Astrocyte of the spinal cord (primary cell): Measurements from ENCODE around the gene RARA.

Source experiments
- DNase-seq: peaks from one replicate; pipeline ENCODE4 v3.0.0; 2011; ENCODE audit warnings: low read depth, low spot score
- H3K4me3 ChIP-seq: 2 replicates; pipeline ENCODE4 v1.5.1; 2011; ENCODE audit warnings: low read depth, mild to moderate bottlenecking, low read length, moderate library complexity
- in situ Hi-C: cut with HindIII; loops from 2 replicates; pipeline ENCODE4 v1.10.0; 2017; ENCODE audit warnings: low sequenced_read_pairs
- TF ChIP-seq, protein P1 (sequence below): IDR thresholded peaks from 2 replicates; pipeline ENCODE4 v1.5.1; 2012; ENCODE audit warnings: low read depth, mild to moderate bottlenecking, low read length, inconsistent platforms

RARA gene

DNA sequence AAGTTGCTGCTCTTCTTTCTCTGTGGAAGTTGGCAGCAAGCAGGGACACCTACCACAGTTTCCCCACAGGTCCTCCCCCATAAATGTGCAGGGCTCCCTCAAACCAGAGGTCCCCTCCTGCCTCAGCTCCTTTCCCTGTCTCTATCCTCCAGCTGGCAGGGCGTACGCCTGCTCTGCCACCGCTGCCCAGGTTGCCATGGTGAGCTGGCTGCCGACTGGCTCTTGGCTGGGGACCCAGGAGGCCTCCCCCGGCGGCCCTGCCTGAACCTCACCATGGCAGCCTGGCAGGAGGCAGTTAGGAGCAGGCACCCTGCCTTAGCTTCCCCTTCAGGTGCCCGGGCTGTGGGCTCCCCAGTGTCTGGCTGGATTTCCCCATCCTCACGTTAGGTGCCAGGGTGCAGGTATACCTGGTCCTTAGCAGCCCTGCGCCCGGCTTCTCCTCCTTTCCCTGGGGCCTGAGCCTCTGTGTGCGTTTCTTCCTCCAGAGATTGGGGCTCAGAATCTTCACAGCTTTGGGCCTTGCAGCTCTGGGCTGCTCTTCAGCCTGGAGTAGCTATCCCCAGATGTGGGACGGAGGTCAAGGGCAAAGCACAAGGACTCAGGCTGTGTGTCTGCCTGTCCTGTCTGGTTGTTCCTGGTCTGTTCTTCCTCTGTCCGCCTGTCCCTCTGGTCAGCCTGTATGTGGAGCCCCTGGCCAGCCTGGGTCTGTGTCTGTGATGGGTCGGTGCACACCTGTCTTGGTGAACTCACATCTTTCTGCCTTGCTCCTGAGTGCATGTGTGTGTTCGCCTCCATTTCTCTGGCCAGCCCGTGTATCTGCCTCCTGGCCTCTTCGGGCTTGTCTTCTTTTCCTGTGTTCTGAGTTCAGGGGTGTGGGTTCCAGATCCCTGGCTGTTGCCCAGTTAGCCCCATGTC, 39.8 kb downstream of the RARA start:
- in situ Hi-C loops = no loop called here
- H3K4me3 ChIP-seq = no peak overlapping the region
- DNase-seq = no peak
- TF ChIP-seq, protein P1, sequence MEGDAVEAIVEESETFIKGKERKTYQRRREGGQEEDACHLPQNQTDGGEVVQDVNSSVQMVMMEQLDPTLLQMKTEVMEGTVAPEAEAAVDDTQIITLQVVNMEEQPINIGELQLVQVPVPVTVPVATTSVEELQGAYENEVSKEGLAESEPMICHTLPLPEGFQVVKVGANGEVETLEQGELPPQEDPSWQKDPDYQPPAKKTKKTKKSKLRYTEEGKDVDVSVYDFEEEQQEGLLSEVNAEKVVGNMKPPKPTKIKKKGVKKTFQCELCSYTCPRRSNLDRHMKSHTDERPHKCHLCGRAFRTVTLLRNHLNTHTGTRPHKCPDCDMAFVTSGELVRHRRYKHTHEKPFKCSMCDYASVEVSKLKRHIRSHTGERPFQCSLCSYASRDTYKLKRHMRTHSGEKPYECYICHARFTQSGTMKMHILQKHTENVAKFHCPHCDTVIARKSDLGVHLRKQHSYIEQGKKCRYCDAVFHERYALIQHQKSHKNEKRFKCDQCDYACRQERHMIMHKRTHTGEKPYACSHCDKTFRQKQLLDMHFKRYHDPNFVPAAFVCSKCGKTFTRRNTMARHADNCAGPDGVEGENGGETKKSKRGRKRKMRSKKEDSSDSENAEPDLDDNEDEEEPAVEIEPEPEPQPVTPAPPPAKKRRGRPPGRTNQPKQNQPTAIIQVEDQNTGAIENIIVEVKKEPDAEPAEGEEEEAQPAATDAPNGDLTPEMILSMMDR = no peak

DNA sequence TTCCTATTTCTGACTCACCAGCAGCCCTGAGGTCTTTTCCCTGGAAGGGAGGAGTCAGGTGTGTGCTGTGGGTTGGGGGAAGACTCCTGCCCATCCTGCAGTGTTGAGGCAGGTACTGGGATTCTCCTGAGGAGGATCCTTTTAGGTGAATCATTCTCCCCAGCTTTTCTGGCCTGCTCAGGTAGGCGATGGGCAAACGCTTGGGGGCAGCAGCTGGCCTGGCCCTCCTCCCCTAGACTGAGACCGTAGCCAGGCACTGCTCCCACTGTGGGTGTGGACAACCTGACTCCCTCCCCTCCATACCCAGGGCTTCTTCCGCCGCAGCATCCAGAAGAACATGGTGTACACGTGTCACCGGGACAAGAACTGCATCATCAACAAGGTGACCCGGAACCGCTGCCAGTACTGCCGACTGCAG, 40.5 kb downstream of the RARA start:
- no peak overlapping the region for H3K4me3 ChIP-seq
- in situ Hi-C loops = no loop called here
- TF ChIP-seq, protein P1 = no peak
- no peak for DNase-seq

DNA sequence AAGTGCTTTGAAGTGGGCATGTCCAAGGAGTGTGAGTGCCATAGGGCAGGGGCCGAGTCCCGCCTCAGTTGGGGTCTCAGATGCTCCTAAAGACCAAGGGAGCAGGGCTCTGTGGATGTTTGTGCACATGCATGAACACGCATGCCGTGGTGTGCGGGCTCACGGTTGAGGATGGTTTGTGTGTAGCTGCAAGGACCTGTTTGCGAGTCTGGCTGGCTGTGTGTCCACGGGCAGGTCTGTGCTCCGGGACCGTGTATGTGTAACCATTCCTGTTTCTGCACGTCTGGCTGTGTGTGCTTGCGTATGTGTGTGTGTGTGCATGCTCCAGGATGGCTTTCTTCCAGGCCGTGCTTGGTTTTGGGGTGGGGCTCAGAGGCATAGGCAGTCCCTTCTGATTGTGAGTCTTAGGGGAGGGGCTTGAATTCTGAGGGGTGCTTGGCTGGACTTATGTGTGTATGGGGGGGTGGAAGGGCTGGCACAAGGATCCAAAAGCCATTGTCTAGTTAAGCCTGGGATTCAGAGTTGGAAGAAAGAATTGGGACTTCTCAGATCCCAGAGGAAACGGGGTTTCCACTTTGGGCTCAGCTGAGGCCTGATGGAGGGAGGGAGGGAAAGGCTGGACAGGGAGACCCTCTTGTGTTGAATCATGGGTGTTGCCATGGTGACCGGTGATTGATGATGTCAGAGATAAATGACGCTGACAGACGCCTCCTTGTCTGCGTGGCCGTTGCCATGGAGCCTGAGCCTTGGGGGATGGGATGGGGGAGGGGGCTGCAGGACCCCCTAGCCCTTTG, 41.1 kb downstream of the RARA start:
- TF ChIP-seq, protein P1 = no peak
- in situ Hi-C loops = no loop called here
- DNase-seq = no peak
- no peak overlapping the region for H3K4me3 ChIP-seq

DNA sequence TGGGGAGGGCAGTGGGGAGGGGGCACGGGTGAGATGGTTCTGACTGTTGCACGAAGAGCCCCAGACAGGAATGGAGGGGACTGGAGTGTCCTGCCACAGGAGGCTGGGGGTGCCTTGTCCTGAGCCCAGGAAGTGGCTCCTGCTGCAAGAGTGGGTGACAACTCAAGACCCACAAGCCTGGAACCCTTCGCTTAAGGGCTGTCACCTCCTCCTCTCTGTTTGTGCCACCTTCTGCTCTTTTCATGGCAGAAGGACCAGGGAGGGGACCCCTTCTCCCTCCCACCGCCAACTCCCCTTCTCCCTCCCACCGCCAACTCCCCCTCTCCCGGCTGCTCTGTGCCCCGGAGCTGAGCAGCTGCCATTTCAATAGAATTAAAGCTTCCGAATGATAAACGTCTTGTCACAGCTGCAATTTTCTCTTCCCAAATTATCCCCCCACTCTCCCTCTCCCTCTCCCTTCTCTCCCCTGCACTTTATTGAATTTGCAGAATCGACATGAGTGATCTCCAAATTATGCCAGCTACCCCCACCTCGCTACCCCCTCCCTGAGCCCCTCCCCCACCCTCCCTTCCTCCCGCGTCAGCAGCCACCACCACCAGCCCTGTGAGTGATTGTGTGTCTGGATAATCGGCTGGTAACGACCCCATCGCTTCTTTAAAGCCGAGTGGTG, 41.8 kb downstream of the RARA start:
- DNase-seq = no peak
- H3K4me3 ChIP-seq = no peak overlapping the region
- in situ Hi-C loops = no loop called here
- TF ChIP-seq, protein P1 = no peak

DNA sequence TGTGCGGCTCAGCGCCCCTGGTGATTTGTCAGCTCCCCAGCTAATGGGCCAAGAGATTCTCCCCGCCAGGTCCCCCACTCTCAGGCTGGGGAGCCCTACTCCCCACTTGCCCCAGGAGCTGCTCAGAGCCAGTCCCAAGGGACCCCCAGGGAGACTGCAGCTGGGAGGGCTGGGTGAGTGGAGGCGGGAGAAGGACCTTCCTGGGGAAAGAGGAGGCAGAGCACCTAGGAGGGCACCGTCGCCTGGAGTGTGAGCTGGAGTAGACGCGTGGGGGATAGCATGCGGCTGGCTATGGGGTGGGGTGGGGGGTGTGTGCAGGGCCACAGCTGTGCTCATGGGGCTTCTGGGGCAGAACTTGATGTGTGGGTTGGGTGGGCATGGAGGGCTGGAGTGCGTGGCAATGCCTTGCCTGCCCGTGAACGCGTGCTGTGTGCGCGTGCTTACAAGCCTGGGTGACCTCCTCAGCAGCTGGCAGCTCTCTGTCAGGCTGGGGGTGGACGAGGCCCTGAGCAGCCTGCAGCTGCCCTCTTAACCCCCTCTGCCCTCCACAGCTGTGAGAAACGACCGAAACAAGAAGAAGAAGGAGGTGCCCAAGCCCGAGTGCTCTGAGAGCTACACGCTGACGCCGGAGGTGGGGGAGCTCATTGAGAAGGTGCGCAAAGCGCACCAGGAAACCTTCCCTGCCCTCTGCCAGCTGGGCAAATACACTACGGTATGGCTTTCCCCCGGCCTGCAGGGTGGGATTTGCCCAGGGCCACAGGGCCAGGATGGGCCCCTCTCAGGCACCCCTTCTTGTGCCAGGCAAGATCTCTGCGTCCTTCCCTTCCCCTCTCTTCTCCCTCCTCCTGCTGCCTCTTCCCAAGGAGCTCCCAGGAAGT, 42.6 kb downstream of the RARA start:
- TF ChIP-seq, protein P1 = no peak
- no peak for DNase-seq
- in situ Hi-C loops = no loop called here
- no peak overlapping the region for H3K4me3 ChIP-seq
